Activated CD4-positive, alpha-beta T cell treated with anti-CD3 and anti-CD28 coated beads, Interleukin-2, amount 50 U/mL, for 24 hours (primary cell): ENCODE results near the gene ALPP.
"Not testable (repeated sequence)": the region's sequence is repeated elsewhere in the genome, so short reads cannot be mapped to it uniquely, and the experiment has no call there.

ENCODE experiments used
- DNase-seq, 2 donors: peaks; one replicate each; pipeline ENCODE4 v3.0.0-alpha.2; 2020; ENCODE audit warnings: low read depth in 1 of 2, low spot score in 1 of 2

Gene ALPP

GRCh38 chr2:232405943-232406510 lies 27.5 kb downstream of the ALPP start:
- no peak for DNase-seq

DNA sequence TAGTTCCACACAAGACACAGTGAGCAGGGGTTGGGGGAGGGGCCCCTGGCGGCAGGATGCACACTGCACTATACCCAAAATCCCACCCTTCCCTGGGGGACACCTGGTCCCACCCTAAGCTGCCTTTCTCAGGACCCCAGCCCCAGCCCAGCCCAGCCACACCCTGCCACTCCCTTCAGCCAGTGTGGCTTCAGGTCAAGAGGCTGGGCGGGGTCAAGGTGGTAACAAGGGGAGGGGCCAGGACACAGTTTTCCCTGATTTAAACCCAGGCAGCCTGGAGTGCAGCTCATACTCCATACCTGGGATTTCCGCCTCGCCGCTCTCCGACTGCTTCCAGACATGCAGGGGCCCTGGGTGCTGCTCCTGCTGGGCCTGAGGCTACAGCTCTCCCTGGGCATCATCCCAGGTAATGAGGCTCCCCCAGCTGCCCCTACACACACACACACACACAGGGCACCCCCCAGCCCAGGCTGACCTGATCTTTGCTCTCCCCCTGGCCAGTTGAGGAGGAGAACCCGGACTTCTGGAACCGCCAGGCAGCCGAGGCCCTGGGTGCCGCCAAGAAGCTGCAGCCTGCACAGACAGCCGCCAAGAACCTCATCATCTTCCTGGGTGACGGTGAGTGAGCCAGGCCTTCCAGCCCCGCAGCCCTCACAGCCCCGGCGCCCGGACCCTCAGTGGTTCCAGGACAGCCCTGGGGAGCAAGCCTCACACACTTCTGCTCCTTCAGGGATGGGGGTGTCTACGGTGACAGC lies 28.2 kb downstream of the ALPP start, which contains the start of gene ALPG:
Gene ALPG, plus strand, starts transcription at position 289 of the 755 bp plus-strand sequence. Its CDS starts 51 bp downstream, at position 340.
- DNase-seq, result no peak

DNA sequence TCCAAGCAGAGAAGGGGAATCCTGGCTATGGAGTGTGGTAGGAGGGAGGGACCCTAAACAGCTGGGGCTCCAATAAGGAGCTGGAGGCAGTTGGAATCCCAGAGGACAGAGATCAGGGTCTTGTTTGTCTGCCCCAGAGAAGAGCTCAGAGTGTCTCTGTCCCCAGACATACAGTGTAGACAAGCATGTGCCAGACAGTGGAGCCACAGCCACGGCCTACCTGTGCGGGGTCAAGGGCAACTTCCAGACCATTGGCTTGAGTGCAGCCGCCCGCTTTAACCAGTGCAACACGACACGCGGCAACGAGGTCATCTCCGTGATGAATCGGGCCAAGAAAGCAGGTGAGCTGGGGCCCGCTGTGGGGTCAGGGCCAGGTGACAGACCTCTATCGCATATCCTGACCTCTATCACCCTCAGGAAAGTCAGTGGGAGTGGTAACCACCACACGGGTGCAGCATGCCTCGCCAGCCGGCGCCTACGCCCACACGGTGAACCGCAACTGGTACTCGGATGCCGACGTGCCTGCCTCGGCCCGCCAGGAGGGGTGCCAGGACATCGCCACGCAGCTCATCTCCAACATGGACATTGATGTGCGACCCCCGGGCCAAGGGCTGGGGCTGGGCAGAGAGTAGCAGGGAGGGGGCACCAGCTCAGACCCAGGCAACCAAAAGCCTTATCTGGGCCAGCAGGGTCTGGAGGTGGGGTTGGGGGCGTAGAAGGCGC lies 29.0 kb downstream of the ALPP start:
- DNase-seq, result not testable (repeated sequence)

- DNase-seq, result not testable (repeated sequence)
Observed at GRCh38 chr2:232408269-232408668, 29.7 kb downstream of the ALPP start.

- not testable (repeated sequence) for DNase-seq
Observed at GRCh38 chr2:232409617-232410016, 31.1 kb downstream of the ALPP start.

DNA sequence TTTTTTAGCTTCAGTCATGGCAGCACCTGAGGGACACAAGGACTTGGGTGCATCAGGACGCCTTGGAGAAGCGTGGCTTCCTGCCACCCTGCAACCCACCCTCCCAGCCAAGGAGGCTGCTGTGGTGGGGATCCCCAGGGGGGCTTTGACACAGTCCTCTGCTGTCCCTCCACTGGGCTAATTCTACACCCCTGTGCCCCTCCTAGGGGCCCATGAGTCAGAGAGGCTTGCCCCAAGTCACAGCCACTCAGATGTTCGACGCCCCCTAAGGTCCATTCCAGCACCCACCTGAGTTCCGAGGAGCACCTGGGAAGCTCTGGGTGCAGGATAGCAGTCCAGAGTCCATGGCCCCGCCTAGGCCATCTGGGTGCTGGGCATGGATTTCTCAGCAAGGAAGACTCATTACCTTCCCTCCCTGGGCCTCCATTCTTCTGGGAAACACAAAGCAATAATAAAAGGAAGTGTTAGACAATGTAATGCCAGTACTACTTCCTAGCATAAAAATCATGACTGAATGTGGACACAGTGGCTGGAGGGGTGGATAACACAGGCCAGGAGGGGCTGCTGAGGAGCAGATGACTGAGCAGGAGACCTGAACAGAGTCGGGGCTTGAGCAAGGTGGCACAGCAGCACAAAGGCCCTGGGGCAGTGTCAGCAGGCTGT lies 31.8 kb downstream of the ALPP start:
- DNase-seq, result no peak

DNA sequence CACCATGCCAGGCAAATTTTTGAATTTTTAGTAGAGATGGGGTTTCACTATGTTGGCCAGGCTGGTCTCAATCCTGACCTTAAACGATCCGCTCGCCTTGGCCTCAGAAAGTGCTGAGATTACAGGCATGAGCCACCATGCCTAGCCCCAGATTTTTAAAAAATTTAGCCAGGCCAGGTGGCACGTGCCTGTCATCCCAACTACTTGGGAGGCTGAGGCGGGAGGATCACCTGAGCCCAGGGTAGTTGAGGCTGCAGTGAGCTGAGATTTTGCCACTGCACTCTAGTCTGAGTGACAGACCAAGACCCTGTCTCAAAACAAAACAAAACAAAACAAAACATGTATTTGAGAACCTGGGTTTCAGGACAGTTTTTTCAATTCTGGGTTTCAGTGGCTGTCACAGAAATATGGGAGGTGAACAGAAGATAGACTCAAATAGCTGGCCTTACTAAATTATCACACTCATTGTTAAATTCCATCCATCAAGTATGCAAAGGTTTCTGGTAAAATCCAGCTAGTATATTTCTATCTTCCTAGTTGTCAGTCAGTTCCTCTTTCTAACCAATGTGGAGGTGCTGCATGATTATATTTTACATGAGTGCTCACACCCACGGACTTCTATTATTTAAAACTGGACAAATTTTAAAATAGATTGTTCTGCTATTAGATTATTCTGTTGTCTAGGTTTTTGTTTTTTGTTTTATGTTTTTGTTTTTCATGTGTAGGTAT lies 33.5 kb downstream of the ALPP start:
- DNase-seq, result no peak

- DNase-seq, result no peak
Observed at GRCh38 chr2:232412986-232413385, 34.4 kb downstream of the ALPP start.

DNA sequence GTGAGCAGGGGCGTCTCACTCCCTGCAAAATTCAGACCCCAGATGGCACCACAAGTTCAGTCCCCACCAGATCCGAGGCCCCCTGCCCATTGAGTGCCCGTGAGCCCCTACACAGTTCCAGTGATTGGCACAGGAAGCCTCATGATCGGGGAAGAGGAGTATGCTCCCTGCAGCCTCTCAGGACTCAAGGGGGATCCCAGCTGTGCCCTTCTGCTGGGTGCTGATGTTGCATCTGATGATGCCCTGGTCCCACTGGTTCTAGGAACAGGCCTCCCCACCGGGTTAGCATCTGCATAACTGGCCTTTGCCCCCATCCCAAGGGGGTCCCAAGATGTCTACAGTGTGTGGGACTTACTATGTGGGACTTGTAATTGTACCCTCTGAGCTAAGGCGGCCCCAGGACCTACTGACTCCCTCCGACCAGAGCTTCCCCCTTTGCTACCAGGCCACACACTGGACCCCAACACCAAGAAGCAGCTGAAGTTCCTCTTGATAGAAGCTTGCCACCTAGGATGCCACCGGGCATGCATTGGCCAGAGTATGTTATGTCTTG lies 36.7 kb downstream of the ALPP start:
- DNase-seq, result no peak

DNA sequence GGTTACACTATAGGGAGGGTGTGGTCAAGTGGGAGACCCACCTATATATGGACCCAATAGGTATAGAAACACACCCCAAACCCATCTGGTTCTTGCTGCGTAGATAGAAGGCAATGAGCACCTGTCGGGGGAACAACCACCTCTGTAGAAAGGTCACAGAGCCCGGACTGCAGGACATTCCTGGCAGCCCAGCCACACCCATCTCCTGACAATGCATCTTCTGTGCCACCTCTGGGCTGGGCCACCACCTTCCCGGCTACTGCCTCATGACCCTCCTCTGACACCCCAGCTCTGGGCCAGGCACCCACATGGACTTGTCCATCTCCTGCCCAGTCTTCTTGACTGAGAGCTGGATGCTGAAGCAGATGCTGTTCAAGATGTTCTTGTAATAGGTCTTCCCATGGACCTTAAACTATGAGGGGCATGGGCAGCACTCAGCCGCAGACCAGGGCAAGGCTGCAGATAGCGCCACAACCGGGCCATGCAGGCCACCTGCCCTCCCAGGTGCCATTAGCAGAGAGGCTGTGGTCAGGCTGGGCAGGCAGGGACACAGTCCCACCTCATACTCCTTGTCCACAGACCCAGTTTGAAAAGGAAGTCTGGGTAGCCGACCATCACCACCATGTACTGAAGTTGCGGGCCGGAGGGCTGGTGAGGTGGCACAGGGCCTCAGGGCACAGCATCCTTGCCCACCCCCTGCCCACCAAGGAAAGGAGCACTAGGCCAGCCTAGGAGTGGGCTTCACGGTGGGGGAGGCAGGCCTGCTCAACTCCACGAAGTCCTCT lies 37.4 kb downstream of the ALPP start:
- DNase-seq, result no peak

- no peak for DNase-seq
Observed at GRCh38 chr2:232416521-232417470, 38.2 kb downstream of the ALPP start.

DNA sequence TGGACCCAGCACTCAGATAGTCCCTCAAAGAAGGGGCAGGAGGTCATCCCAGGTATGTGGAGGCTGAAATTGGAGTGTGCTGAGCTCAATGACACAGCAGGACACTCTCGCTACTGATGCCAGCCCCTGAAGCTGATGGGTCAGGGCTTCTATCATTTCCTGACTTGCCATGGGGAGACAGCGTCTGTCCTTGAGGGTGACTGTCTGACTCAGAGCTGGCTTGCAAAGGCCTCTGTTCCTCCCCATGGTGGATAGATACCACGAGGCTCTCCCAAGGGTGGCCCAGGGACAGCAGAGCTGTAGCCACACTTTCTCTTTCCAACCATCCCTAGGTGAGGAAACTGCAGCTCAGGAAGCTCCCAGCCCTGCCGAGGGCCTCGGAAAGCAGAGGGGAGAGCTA lies 38.9 kb downstream of the ALPP start:
- no peak for DNase-seq

- DNase-seq, result no peak
Observed at GRCh38 chr2:232418056-232418455, 39.5 kb downstream of the ALPP start.

GRCh38 chr2:232418466-232419244 lies 40.1 kb downstream of the ALPP start:
- DNase-seq, result no peak

DNA sequence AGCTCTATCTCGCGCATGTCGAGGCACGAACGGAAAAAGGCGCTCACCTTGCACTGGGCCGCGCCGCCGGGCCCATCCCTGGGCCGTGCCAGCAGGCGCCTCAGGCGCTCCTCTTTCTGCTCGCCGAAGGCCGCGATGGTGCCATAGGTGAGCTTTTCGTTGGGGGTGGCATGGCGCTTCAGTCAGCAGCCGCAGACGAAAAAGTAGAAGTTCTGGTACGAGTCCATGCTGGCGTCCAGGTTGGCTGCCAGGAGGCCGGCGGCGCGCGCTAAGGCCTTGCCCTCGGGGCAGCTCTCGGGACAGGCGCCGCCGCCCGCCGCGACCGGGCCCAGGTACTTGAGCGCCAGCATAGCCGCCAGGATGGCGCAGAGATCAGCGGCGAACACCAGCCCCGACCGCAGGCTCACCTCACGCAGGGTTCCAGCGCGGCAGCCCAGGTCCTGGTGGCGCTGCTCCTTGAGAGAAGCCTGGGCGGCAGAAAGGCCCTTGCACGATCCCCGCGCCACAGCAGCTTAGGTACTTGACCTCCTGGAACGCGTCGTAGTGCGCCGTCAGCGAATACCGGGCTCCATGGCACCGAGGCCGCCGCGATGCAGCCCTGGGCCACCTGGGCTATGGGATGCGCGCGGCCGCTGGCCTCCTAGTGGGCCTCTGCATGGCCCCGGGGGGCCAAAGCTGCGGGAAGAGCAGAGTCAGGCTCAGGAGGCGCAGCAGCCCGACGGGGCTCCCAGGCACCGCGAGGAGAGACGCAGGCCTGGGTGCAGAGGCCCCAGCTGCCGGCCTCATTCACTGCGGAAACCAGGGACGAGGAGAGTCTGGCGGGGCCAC lies 40.9 kb downstream of the ALPP start:
- DNase-seq, result no peak

GRCh38 chr2:232420073-232420454 lies 41.5 kb downstream of the ALPP start:
- DNase-seq, result no peak
